Heart left ventricle (tissue), 16 donors: Measurements from ENCODE around the gene STEEP1. TPM values are rescaled to one million over a fixed set of nuclear protein-coding genes. Genes with fewer than 3 reads are reported as not detected.
A peak's percentile ranks its signal among the peaks of the same experiment; 100 is the strongest.

Source experiments
- ATAC-seq, 4 donors: fragments of 200-7000 bp; cut with Tn5 transposase; one replicate each; pipeline ENCODE4 v1.9.1; 2020 to 2022; ENCODE audit warnings: moderate library complexity in 4 of 4, mild to moderate bottlenecking in 3 of 4, moderate number of reproducible peaks in 1 of 4
- DNase-seq, 5 donors: peaks; one replicate each; pipeline ENCODE4 v3.0.0-alpha.2; 2020
- H3K27ac ChIP-seq, 12 donors: fragments of 200-600 bp; sonication (generic) in 4 of 12; one replicate each; pipeline versions ENCODE4 v1.5.0 to v1.8.0; 2016 to 2022; ENCODE audit warnings: mild to moderate bottlenecking in 2 of 12
- H3K27me3 ChIP-seq, 9 donors: fragments of 200-600 bp; sonication (generic) in 2 of 9; one replicate each; pipeline versions ENCODE4 v1.5.1 to v1.8.0; 2016 to 2022; ENCODE audit warnings: mild to moderate bottlenecking in 3 of 9
- H3K36me3 ChIP-seq, 9 donors: fragments of 200-600 bp; sonication (generic) in 2 of 9; one replicate each; pipeline versions ENCODE4 v1.5.0 to v1.8.0; 2018 to 2022; ENCODE audit warnings: mild to moderate bottlenecking in 2 of 9
- H3K4me1 ChIP-seq, 12 donors: fragments of 200-600 bp; sonication (generic) in 4 of 12; one replicate each; pipeline versions ENCODE4 v1.5.0 to v1.8.0; 2016 to 2022; ENCODE audit warnings: mild to moderate bottlenecking in 3 of 12
- H3K4me3 ChIP-seq, 12 donors: fragments of 200-600 bp; sonication (generic) in 4 of 12; one replicate each; pipeline versions ENCODE4 v1.5.0 to v1.8.0; 2017 to 2022; ENCODE audit warnings: mild to moderate bottlenecking in 9 of 12, moderate library complexity in 4 of 12
- H3K9me3 ChIP-seq, 12 donors: fragments of 200-600 bp; sonication (generic) in 4 of 12; one replicate each; pipeline versions ENCODE4 v1.5.0 to v1.8.0; 2016 to 2022; ENCODE audit warnings: mild to moderate bottlenecking in 1 of 12
- CTCF ChIP-seq, 12 donors: fragments of 200-600 bp; sonication (generic) in 4 of 12; IDR thresholded peaks; one replicate each; pipeline versions ENCODE4 v1.5.0 to v1.8.0; 2018 to 2022; ENCODE audit warnings: antibody characterized with exemption in 12 of 12, mild to moderate bottlenecking in 5 of 12
- POLR2A ChIP-seq, 2 donors: fragments of 450-650 bp; IDR thresholded peaks; one replicate each; pipeline ENCODE4 v1.6.1; 2017; ENCODE audit warnings: antibody characterized with exemption in 2 of 2, mild to moderate bottlenecking in 2 of 2, moderate library complexity in 2 of 2
- WGBS, 4 donors: extraction: QIAGEN DNeasy Blood & Tissue Kit in 2 of 4; methylation state at CpG; one replicate each; pipeline versions ENCODE4 v1.1.5 to v1.1.7; 2013 to 2018; 5-methylcytosine and 5-hydroxymethylcytosine counted together
- intact Hi-C, 10 donors: fragments of 100-400 bp; cut with DNase I; formaldehyde crosslinking; loops; one replicate each; pipeline versions ENCODE4 v1.11.1 to v1.14.2; 2022
- polyA plus RNA-seq, 2 donors: library from polyadenylated mRNA; stranded (reverse); fragments of 200-250 nt; gene quantifications; one replicate each; pipeline ENCODE4 v1.2.3, GENCODE V29; 2013
- total RNA-seq, 9 donors: library from RNA; depleted of rRNA in 2 of 9; stranded (reverse); fragments of >200 nt in 2 of 9; fragmentation: NEBNext Ultra II Directional in 3 of 9; extraction: Animal tissue kit (Norgen Biotek cat#: 25700) in 3 of 9; gene quantifications; one replicate each; pipeline versions ENCODE4 v1.1.0 to v1.2.4, GENCODE V29; 2016 to 2023
- donor health status: ischemic (EF 13 %, LVEDD 7.1; RV severe dilation, severe dysfunction).
- donor health status: healthy with polysubstance abuse.
- donor health status: DM: no; HTN: yes; CAD: no.
- donor health status: DM: no; HTN: no; CAD: no.
- donor health status: ischemic (EF 25% LVEDD 6.9; RV normal size, moderate dysfunction).
- donor health status: ischemic (EF 25% LVEDD 5.7; RV mildly dilated, moderate dysfunction).
- donor health status: healthy.
- donor health status: DM: yes; HTN: yes; CAD: no.
- donor health status: ischemic (EF 35%, LVEDD 5.7; RV mildly dilated, moderate dysfunction).
- donor health status: nonischemic (EF 11% LVEDD 7.7; RV severe dilation, severe dysfunction).
- donor health status: DM: yes; HTN: yes; CAD: no.
- donor health status: PGD.
- donor health status: ischemic (EF 29% LVEDD 5.4; RV normal size, mild dysfunction).
- donor health status: nonischemic (EF 23%, LVEDD 6.1; RV moderate dilation, normal function).

The STEEP1 gene
- total and polyA plus RNA-seq, 11 donors, result 5.4 to 21.7 (median 16.7) TPM

DNA sequence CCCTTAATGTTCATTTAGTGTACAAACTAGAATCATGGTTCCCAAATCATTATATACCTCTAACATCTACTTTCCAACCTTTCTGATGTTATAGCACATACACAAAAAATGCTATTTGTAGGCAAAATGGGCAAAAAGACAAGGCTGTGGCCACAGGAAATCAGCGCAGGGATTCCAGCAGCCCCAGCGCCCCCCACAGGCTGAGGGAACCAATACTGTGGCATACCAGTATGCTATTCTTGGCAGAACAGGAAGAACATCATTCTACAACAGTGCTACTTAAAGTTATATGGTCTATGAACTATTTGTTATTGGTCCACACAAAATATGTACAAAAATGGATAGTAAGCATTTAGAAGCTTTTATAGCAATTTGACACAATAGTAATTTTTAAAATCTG, 25.3 kb downstream of the STEEP1 start:
- Histone ChIP-seq H3K9me3 (no peaks in the 10 kb centered on the region), H3K4me3 (no peak overlapping the region), H3K4me1 (peaks cover 0 to 4% (median 0%) of the 10 kb centered on the region in 12 donors), H3K36me3 (peaks cover 0 to 51% (median 13%) of the 10 kb centered on the region in 9 donors), H3K27me3 (no peaks in the 10 kb centered on the region), H3K27ac (no peak overlapping the region)
- DNase-seq (no peak), ATAC-seq (no peak)
- WGBS, 4 donors, result 27 to 53% (median 46%) methylated on average over 2 of the region's 2 CpGs
- intact Hi-C loops, result no loop called here
- TF ChIP-seq POLR2A (IDR thresholded peaks at IDR 0.05) (no peak), CTCF (IDR thresholded peaks at IDR 0.05) (no peak)

- Histone ChIP-seq H3K4me3 (no peak overlapping the region), H3K27ac (no peak overlapping the region), H3K36me3 (peaks cover 0 to 47% (median 13%) of the 10 kb centered on the region in 9 donors), H3K9me3 (no peaks in the 10 kb centered on the region), H3K27me3 (no peaks in the 10 kb centered on the region), H3K4me1 (peaks cover 0 to 4% (median 0%) of the 10 kb centered on the region in 12 donors)
- intact Hi-C loops, result no loop called here
- ATAC-seq (no peak), DNase-seq (no peak)
- 54 to 93% (median 64%) methylated on average over 3 of the region's 3 CpGs for WGBS, 4 donors
- TF ChIP-seq CTCF (IDR thresholded peaks at IDR 0.05) (no peak), POLR2A (IDR thresholded peaks at IDR 0.05) (no peak)
Observed at GRCh38 chrX:119537487-119537886, 27.7 kb downstream of the STEEP1 start.

DNA sequence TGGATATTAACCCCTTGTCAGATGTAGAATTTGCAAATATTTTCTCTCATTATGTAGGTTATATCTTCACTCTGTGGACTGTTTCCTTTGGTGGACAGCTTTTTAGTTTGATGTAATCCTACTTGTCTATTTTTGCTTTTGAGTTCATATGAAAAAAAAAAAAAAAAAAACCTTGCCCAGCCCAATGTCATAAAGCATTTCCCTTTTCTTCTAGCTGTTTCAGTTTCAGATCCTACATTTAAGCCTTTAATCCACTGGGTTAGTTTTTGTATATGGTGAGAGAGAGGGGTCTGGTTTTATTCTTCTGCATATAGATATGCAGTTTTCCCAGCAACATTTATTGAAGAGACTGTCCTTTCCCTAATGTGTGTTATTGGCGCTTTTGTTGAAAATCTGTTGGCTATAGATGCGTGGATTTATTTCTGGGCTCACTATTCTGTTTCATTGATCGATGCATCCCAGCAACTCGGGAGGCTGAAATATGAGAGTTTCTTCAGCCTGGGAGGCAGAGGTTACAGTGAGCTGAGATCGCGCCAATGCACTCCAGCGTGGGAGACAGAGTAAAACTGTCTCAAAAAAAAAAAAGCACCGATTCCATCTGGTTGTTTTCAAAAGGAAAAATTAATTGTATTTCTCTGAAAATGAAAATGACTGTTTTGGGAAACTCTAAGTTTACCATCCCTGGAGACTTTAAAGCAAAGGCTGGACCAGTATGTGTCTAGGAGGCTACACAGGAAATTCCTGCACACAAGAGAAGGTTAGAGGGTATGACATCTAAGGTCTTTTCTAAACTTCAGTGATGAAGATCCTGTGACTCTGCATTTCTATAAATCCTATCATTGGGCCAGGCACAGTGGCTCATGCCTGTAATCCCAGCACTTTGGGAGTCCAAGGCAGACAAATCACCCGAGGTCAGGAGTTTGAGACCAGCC, 35.6 kb downstream of the STEEP1 start:
- H3K27ac ChIP-seq, result peak overlapping the region in 4 of 12 donors; percentile 4 to 46 (median 34)
- H3K4me3 ChIP-seq, result no peak overlapping the region
- peaks cover 0 to 11% (median 0%) of the 10 kb centered on the region in 12 donors for H3K4me1 ChIP-seq
- intact Hi-C loops, result loop anchor here in 1 of 10 donors (10.0 kb wide), 1 partner anchor 205 kb away; no protein-coding TSS in a partner anchor
- DNase-seq (peak in 1 of 5 donors; percentile 9), ATAC-seq (peak in 1 of 4 donors; percentile 39)
- WGBS, 4 donors, result 70 to 87% (median 76%) methylated on average over 9 of the region's 9 CpGs
- no peaks in the 10 kb centered on the region for H3K27me3 ChIP-seq
- no peaks in the 10 kb centered on the region for H3K36me3 ChIP-seq
- TF ChIP-seq POLR2A (IDR thresholded peaks at IDR 0.05), result no peak
- no peak for TF ChIP-seq CTCF (IDR thresholded peaks at IDR 0.05)
- H3K9me3 ChIP-seq, result no peaks in the 10 kb centered on the region

GRCh38 chrX:119523664-119524184, 41.5 kb downstream of the STEEP1 start:
- H3K27ac ChIP-seq, result no peak overlapping the region
- intact Hi-C loops, result loop anchor here in 1 of 10 donors (10.0 kb wide), 1 partner anchor 211 kb away; no protein-coding TSS in a partner anchor
- WGBS, 4 donors, result 39 to 62% (median 46%) methylated on average over 1 of the region's 1 CpG
- no peaks in the 10 kb centered on the region for H3K4me1 ChIP-seq
- TF ChIP-seq POLR2A (IDR thresholded peaks at IDR 0.05), result no peak
- TF ChIP-seq CTCF (IDR thresholded peaks at IDR 0.05), result no peak
- H3K9me3 ChIP-seq, result no peaks in the 10 kb centered on the region
- no peaks in the 10 kb centered on the region for H3K36me3 ChIP-seq
- H3K27me3 ChIP-seq, result no peaks in the 10 kb centered on the region
- ATAC-seq (no peak), DNase-seq (no peak)
- no peak overlapping the region for H3K4me3 ChIP-seq
